ENCODE data around the gene SCLT1.
"Not testable (repeated sequence)": the region's sequence is repeated elsewhere in the genome, so short reads cannot be mapped to it uniquely, and the experiment has no call there.

DNA sequence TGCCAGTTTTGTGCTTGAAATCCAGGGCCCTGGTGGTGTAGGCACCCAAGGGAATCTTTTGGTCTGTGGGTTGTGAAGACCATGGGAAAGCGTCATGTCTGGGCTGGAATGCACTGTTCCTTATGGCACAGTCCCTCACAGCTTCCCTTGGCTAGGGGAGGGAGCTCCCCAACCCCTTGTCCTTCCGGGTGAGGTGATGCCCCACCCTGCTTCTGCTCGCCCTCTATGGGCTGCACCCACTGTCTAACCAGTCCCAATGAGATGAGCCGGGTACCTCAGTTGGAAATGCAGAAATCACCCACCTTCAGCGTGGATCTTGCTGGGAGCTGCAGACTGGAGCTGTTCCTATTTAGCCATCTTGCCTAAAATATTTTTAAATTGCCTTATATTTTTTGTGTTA, 33.3 kb upstream of the SCLT1 start:
- TF ChIP-seq CTCF, POLR2A (IDR thresholded peaks at IDR 0.05): not testable (repeated sequence)

Data from testis (tissue), 2 donors.